HG03280 (cell line): Measurements from ENCODE around the gene NPPC.
"Not testable (repeated sequence)": the region's sequence is repeated elsewhere in the genome, so short reads cannot be mapped to it uniquely, and the experiment has no call there.

Experiments
- ATAC-seq: cut with Tn5 transposase; IDR thresholded peaks from one replicate; pipeline ENCODE4 v1.9.1; 2021; ENCODE audit warnings: mild to moderate bottlenecking, moderate library complexity; ENCODE audit not compliant: unreplicated experiment

NPPC gene

GRCh38 chr2:231891514-231891905 lies 34.7 kb downstream of the NPPC start:
- no peak for ATAC-seq

- no peak for ATAC-seq
Observed at GRCh38 chr2:231890896-231891513, 35.2 kb downstream of the NPPC start.

- ATAC-seq: no peak
Observed at GRCh38 chr2:231887756-231888155, 38.4 kb downstream of the NPPC start.

- no peak for ATAC-seq
Observed at GRCh38 chr2:231886071-231886681, 40.0 kb downstream of the NPPC start.

- no peak for ATAC-seq
Observed at GRCh38 chr2:231884438-231885140, 41.6 kb downstream of the NPPC start.

- no peak for ATAC-seq
Observed at GRCh38 chr2:231883468-231883881, 42.7 kb downstream of the NPPC start.

- ATAC-seq: no peak
Observed at GRCh38 chr2:231882646-231883045, 43.5 kb downstream of the NPPC start.

GRCh38 chr2:231880371-231880770 lies 45.8 kb downstream of the NPPC start:
- not testable (repeated sequence) for ATAC-seq

- ATAC-seq: no peak
Observed at GRCh38 chr2:231879216-231879615, 47.0 kb downstream of the NPPC start.

GRCh38 chr2:231877533-231878456 lies 48.4 kb downstream of the NPPC start:
- ATAC-seq: no peak

- ATAC-seq: no peak
Observed at GRCh38 chr2:231874944-231875343, 51.3 kb downstream of the NPPC start.
